Measurements from ENCODE around the gene MBD3L5. TPM values are rescaled to one million over a fixed set of nuclear protein-coding genes. Genes with fewer than 3 reads are reported as not detected.

Gene MBD3L5
- total RNA-seq, 1 experiment from 2014 or later = not detected

DNA sequence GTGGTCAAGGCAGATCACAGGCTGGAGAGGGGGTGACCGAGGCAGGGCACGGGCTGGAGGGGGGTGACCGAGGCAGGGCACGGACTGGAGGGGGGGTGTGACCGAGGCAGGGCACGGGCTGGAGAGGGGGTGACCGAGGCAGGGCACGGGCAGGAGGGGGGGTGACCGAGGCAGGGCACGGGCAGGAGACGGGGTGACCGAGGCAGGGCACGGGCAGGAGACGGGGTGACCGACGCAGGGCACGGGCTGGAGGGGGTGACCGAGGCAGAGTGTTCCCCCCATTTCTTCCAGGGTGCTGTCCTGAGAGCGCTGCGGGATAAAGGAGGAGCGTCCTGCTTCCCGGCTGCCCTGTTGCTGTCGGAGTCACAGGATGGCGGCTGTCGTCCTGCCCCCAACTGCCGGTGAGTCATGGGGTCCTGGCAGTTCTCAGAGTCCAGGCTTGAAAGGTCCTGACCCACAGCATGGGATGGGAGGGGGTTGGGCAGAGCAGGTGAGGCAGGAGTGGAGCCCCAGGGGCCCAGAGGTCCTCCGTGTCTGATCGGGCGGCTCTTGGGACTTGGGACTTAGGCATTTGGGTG, 44.4 kb downstream of the MBD3L5 start:
- no peak overlapping the region for H2BK12ac ChIP-seq (ENCODE audit: insufficient read length, low read depth, low read length)
- H3K79me2 ChIP-seq (ENCODE audit: insufficient read depth, low read length) = no peaks in the 10 kb centered on the region
- H3T11ph ChIP-seq (ENCODE audit: low read length) = no peak overlapping the region
- Mint-ChIP-seq H3K4me3 (no peak overlapping the region), H3K4me1 (no peaks in the 10 kb centered on the region), H3K36me3 (ENCODE audit: insufficient read depth in 1 of 3, low read depth in 3 of 3) (peaks cover 79 to 83% (median 81%) of the 10 kb centered on the region in 3 experiments), H3K9me3 (peaks cover 33 to 45% of the 10 kb centered on the region in 2 experiments), H3K27ac (no peak overlapping the region), H3K27me3 (ENCODE audit: low read depth) (no peaks in the 10 kb centered on the region; the same call in 1 of the 2 replicates)
- H3K56ac ChIP-seq (ENCODE audit: insufficient read length, low read depth, low read length) = no peak overlapping the region
- H2AFZ ChIP-seq (ENCODE audit: low read length) = no peak overlapping the region
- no peak overlapping the region for H3K9ac ChIP-seq (ENCODE audit: extremely low read depth, insufficient read length, low read length)
- peaks cover 4% of the 10 kb centered on the region for H3K23me2 ChIP-seq (ENCODE audit: insufficient read length, low read depth, low read length, poor library complexity, severe bottlenecking)
- no peak overlapping the region for H3K27ac ChIP-seq (ENCODE audit: insufficient read length, low read depth, low read length)
- H3K4me1 ChIP-seq (ENCODE audit: insufficient read depth, low read length) = no peaks in the 10 kb centered on the region
- H3K4me2 ChIP-seq (ENCODE audit: insufficient read depth, insufficient read length, low read length) = no peak overlapping the region
- peaks cover 31% of the 10 kb centered on the region for H3K9me3 ChIP-seq (ENCODE audit: control insufficient read depth, low read depth, low read length)
- H4K5ac ChIP-seq (ENCODE audit: insufficient read length, low read depth, low read length) = no peak overlapping the region
- no CpG with 5 or more reads among the region's 29 CpGs for WGBS (ENCODE audit: extremely low coverage, insufficient read length, low lambda C conversion rate)
- H3K23ac ChIP-seq (ENCODE audit: insufficient read length, low read depth, low read length) = no peak overlapping the region
- TF ChIP-seq, protein P1, sequence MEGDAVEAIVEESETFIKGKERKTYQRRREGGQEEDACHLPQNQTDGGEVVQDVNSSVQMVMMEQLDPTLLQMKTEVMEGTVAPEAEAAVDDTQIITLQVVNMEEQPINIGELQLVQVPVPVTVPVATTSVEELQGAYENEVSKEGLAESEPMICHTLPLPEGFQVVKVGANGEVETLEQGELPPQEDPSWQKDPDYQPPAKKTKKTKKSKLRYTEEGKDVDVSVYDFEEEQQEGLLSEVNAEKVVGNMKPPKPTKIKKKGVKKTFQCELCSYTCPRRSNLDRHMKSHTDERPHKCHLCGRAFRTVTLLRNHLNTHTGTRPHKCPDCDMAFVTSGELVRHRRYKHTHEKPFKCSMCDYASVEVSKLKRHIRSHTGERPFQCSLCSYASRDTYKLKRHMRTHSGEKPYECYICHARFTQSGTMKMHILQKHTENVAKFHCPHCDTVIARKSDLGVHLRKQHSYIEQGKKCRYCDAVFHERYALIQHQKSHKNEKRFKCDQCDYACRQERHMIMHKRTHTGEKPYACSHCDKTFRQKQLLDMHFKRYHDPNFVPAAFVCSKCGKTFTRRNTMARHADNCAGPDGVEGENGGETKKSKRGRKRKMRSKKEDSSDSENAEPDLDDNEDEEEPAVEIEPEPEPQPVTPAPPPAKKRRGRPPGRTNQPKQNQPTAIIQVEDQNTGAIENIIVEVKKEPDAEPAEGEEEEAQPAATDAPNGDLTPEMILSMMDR (conservative IDR thresholded peaks at IDR 0.05) = no peak
- no peak overlapping the region for H4K8ac ChIP-seq (replicated peaks; ENCODE audit: insufficient read length, low read depth, low read length)
- no peak for DNase-seq
- no peak overlapping the region for H2AK5ac ChIP-seq (ENCODE audit: insufficient read length, low read length)
- no peaks in the 10 kb centered on the region for H3K79me1 ChIP-seq (ENCODE audit: insufficient read depth, low read depth, low read length, poor library complexity, severe bottlenecking)
- no peaks in the 10 kb centered on the region for H3K27me3 ChIP-seq (ENCODE audit: insufficient read depth, low read length)
- H2BK20ac ChIP-seq (ENCODE audit: low read depth, low read length, poor library complexity, severe bottlenecking) = no peak overlapping the region
- no peaks in the 10 kb centered on the region for H4K20me1 ChIP-seq (ENCODE audit: control insufficient read depth, insufficient read depth, insufficient read length)
- H3K4ac ChIP-seq (ENCODE audit: low read depth, low read length) = no peak overlapping the region
- no peak overlapping the region for H2BK5ac ChIP-seq (ENCODE audit: insufficient read length, low read length)
- H4K91ac ChIP-seq (ENCODE audit: insufficient read length, low read depth, low read length) = no peak overlapping the region
- H3K18ac ChIP-seq (ENCODE audit: insufficient read length, low read depth, low read length) = no peak overlapping the region
- no peak overlapping the region for H3K14ac ChIP-seq (ENCODE audit: insufficient read depth, low read length)
- no peak overlapping the region for H2BK15ac ChIP-seq (ENCODE audit: low read depth, low read length)
- no peak overlapping the region for H2BK120ac ChIP-seq (ENCODE audit: low read depth, low read length, poor library complexity, severe bottlenecking)

Measured in H9 (cell line).